Uterus (tissue), 2 donors: Measurements from ENCODE around the gene NRL.

Experiments
- POLR2A ChIP-seq, 2 donors: fragments of 450-650 bp; IDR thresholded peaks; one replicate each; pipeline ENCODE4 v1.6.1; 2016; ENCODE audit warnings: antibody characterized with exemption in 2 of 2, mild to moderate bottlenecking in 1 of 2, moderate library complexity in 1 of 2
- TF ChIP-seq, protein P1 (sequence below), 4 experiments: fragments of 200-600 bp in 2 of 4; fragments of 450-650 bp in 2 of 4; sonication (generic) in 2 of 4; IDR thresholded peaks; one replicate each; pipeline ENCODE4 v1.5.1; 2016 to 2019; ENCODE audit warnings: antibody characterized with exemption in 4 of 4, mild to moderate bottlenecking in 2 of 4, moderate library complexity in 1 of 4

DNA sequence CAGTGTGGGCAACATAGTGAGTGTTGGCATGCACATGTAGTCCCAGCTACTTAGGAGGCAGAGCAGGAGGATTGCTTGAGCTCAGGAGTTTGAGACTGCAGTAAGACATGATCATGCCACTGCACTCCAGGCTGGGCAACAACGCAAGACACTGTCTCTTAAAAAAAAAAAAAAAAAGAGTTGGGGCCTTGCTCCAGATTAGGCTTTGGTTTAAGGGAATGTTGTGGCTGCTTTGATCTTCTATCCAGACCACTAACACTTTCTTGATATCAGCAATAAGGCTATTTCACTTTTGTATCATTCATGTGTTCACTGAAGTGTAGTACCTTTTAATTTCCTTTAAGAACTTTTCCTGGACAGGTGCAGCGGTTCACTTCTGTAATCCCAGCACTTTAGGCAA, 12.9 kb upstream of the NRL start:
- TF ChIP-seq POLR2A (IDR thresholded peaks at IDR 0.05): no peak
- TF ChIP-seq, protein P1, sequence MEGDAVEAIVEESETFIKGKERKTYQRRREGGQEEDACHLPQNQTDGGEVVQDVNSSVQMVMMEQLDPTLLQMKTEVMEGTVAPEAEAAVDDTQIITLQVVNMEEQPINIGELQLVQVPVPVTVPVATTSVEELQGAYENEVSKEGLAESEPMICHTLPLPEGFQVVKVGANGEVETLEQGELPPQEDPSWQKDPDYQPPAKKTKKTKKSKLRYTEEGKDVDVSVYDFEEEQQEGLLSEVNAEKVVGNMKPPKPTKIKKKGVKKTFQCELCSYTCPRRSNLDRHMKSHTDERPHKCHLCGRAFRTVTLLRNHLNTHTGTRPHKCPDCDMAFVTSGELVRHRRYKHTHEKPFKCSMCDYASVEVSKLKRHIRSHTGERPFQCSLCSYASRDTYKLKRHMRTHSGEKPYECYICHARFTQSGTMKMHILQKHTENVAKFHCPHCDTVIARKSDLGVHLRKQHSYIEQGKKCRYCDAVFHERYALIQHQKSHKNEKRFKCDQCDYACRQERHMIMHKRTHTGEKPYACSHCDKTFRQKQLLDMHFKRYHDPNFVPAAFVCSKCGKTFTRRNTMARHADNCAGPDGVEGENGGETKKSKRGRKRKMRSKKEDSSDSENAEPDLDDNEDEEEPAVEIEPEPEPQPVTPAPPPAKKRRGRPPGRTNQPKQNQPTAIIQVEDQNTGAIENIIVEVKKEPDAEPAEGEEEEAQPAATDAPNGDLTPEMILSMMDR (IDR thresholded peaks at IDR 0.05): no peak
